Heart left ventricle (tissue), 16 donors: Measurements from ENCODE around the gene PKIB. TPM values are rescaled to one million over a fixed set of nuclear protein-coding genes. Genes with fewer than 3 reads are reported as not detected.

Source experiments
- ATAC-seq, 4 donors: fragments of 200-7000 bp; cut with Tn5 transposase; one replicate each; pipeline ENCODE4 v1.9.1; 2020 to 2022; ENCODE audit warnings: moderate library complexity in 4 of 4, mild to moderate bottlenecking in 3 of 4, moderate number of reproducible peaks in 1 of 4
- DNase-seq, 5 donors: peaks; one replicate each; pipeline ENCODE4 v3.0.0-alpha.2; 2020
- H3K27ac ChIP-seq, 12 donors: fragments of 200-600 bp; sonication (generic) in 4 of 12; one replicate each; pipeline versions ENCODE4 v1.5.0 to v1.8.0; 2016 to 2022; ENCODE audit warnings: mild to moderate bottlenecking in 2 of 12
- H3K27me3 ChIP-seq, 9 donors: fragments of 200-600 bp; sonication (generic) in 2 of 9; one replicate each; pipeline versions ENCODE4 v1.5.1 to v1.8.0; 2016 to 2022; ENCODE audit warnings: mild to moderate bottlenecking in 3 of 9
- H3K36me3 ChIP-seq, 9 donors: fragments of 200-600 bp; sonication (generic) in 2 of 9; one replicate each; pipeline versions ENCODE4 v1.5.0 to v1.8.0; 2018 to 2022; ENCODE audit warnings: mild to moderate bottlenecking in 2 of 9
- H3K4me1 ChIP-seq, 12 donors: fragments of 200-600 bp; sonication (generic) in 4 of 12; one replicate each; pipeline versions ENCODE4 v1.5.0 to v1.8.0; 2016 to 2022; ENCODE audit warnings: mild to moderate bottlenecking in 3 of 12
- H3K4me3 ChIP-seq, 12 donors: fragments of 200-600 bp; sonication (generic) in 4 of 12; one replicate each; pipeline versions ENCODE4 v1.5.0 to v1.8.0; 2017 to 2022; ENCODE audit warnings: mild to moderate bottlenecking in 9 of 12, moderate library complexity in 4 of 12
- H3K9me3 ChIP-seq, 12 donors: fragments of 200-600 bp; sonication (generic) in 4 of 12; one replicate each; pipeline versions ENCODE4 v1.5.0 to v1.8.0; 2016 to 2022; ENCODE audit warnings: mild to moderate bottlenecking in 1 of 12
- POLR2A ChIP-seq, 2 donors: fragments of 450-650 bp; IDR thresholded peaks; one replicate each; pipeline ENCODE4 v1.6.1; 2017; ENCODE audit warnings: antibody characterized with exemption in 2 of 2, mild to moderate bottlenecking in 2 of 2, moderate library complexity in 2 of 2
- WGBS, 4 donors: extraction: QIAGEN DNeasy Blood & Tissue Kit in 2 of 4; methylation state at CpG; one replicate each; pipeline versions ENCODE4 v1.1.5 to v1.1.7; 2013 to 2018; 5-methylcytosine and 5-hydroxymethylcytosine counted together
- intact Hi-C, 10 donors: fragments of 100-400 bp; cut with DNase I; formaldehyde crosslinking; loops; one replicate each; pipeline versions ENCODE4 v1.11.1 to v1.14.2; 2022
- polyA plus RNA-seq, 2 donors: library from polyadenylated mRNA; stranded (reverse); fragments of 200-250 nt; gene quantifications; one replicate each; pipeline ENCODE4 v1.2.3, GENCODE V29; 2013
- total RNA-seq, 9 donors: library from RNA; depleted of rRNA in 2 of 9; stranded (reverse); fragments of >200 nt in 2 of 9; fragmentation: NEBNext Ultra II Directional in 3 of 9; extraction: Animal tissue kit (Norgen Biotek cat#: 25700) in 3 of 9; gene quantifications; one replicate each; pipeline versions ENCODE4 v1.1.0 to v1.2.4, GENCODE V29; 2016 to 2023
- TF ChIP-seq, protein P1 (sequence below), 12 donors: fragments of 200-600 bp; sonication (generic) in 4 of 12; IDR thresholded peaks; one replicate each; pipeline versions ENCODE4 v1.5.0 to v1.8.0; 2018 to 2022; ENCODE audit warnings: antibody characterized with exemption in 12 of 12, mild to moderate bottlenecking in 5 of 12
- donor health status: ischemic (EF 13 %, LVEDD 7.1; RV severe dilation, severe dysfunction).
- donor health status: healthy with polysubstance abuse.
- donor health status: DM: no; HTN: yes; CAD: no.
- donor health status: DM: no; HTN: no; CAD: no.
- donor health status: ischemic (EF 25% LVEDD 6.9; RV normal size, moderate dysfunction).
- donor health status: ischemic (EF 25% LVEDD 5.7; RV mildly dilated, moderate dysfunction).
- donor health status: healthy.
- donor health status: DM: yes; HTN: yes; CAD: no.
- donor health status: ischemic (EF 35%, LVEDD 5.7; RV mildly dilated, moderate dysfunction).
- donor health status: nonischemic (EF 11% LVEDD 7.7; RV severe dilation, severe dysfunction).
- donor health status: DM: yes; HTN: yes; CAD: no.
- donor health status: PGD.
- donor health status: ischemic (EF 29% LVEDD 5.4; RV normal size, mild dysfunction).
- donor health status: nonischemic (EF 23%, LVEDD 6.1; RV moderate dilation, normal function).

The PKIB gene
- total and polyA plus RNA-seq, 11 donors = 0.27 to 0.96 (median 0.50) TPM; not detected in 4

DNA sequence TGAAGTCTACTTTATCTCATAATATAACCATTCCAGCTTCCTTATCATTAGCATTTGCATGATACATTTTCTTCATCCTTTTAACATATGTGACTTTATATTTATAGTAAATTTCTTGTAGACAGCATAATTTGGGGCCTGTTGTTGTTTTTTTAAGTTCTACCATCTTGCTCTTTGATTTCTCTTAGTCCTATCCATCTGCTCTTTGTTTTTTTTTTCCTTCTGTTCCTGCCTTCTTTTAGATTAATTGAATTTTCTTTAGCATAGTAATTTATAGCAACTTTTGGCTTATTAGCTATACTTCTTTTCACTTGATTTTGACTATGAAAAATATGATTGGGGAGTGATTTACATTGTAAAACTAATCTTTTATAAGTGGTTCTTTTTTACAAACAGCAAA, 150.1 kb downstream of the PKIB start:
- H3K4me3 ChIP-seq = no peak overlapping the region
- TF ChIP-seq POLR2A (IDR thresholded peaks at IDR 0.05) = no peak
- TF ChIP-seq, protein P1, sequence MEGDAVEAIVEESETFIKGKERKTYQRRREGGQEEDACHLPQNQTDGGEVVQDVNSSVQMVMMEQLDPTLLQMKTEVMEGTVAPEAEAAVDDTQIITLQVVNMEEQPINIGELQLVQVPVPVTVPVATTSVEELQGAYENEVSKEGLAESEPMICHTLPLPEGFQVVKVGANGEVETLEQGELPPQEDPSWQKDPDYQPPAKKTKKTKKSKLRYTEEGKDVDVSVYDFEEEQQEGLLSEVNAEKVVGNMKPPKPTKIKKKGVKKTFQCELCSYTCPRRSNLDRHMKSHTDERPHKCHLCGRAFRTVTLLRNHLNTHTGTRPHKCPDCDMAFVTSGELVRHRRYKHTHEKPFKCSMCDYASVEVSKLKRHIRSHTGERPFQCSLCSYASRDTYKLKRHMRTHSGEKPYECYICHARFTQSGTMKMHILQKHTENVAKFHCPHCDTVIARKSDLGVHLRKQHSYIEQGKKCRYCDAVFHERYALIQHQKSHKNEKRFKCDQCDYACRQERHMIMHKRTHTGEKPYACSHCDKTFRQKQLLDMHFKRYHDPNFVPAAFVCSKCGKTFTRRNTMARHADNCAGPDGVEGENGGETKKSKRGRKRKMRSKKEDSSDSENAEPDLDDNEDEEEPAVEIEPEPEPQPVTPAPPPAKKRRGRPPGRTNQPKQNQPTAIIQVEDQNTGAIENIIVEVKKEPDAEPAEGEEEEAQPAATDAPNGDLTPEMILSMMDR (IDR thresholded peaks at IDR 0.05) = no peak
- no peaks in the 10 kb centered on the region for H3K36me3 ChIP-seq
- H3K9me3 ChIP-seq = no peaks in the 10 kb centered on the region
- DNase-seq (no peak), ATAC-seq (no peak)
- peaks cover 0 to 5% (median 0%) of the 10 kb centered on the region in 12 donors for H3K4me1 ChIP-seq
- no peak overlapping the region for H3K27ac ChIP-seq
- intact Hi-C loops = no loop called here
- peaks cover 0 to 4% (median 0%) of the 10 kb centered on the region in 9 donors for H3K27me3 ChIP-seq

DNA sequence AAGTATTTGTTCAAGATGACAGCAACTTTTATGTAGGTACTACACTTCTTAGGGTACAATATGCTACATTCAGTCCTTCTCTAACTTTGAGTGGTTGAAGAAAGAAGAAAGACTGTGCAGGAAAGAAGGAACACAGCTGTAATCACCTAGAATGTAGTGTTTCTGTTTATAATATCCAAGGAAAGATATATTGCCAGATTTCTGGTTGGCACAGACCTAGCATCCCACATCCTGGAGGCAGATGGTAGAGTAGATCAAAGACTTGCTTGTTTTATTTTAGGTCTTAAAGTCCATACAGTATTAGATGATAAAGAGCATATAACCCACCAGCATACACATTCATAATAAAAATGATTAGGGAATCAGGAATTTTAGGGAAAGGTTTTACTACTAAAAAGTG, 156.1 kb downstream of the PKIB start:
- DNase-seq (no peak), ATAC-seq (no peak)
- TF ChIP-seq, protein P1 (IDR thresholded peaks at IDR 0.05) = no peak
- no peak for TF ChIP-seq POLR2A (IDR thresholded peaks at IDR 0.05)
- no peak overlapping the region for H3K4me3 ChIP-seq
- no peaks in the 10 kb centered on the region for H3K36me3 ChIP-seq
- H3K27me3 ChIP-seq = peaks cover 0 to 10% (median 0%) of the 10 kb centered on the region in 9 donors
- no peaks in the 10 kb centered on the region for H3K4me1 ChIP-seq
- H3K9me3 ChIP-seq = no peaks in the 10 kb centered on the region
- intact Hi-C loops = no loop called here
- H3K27ac ChIP-seq = no peak overlapping the region

DNA sequence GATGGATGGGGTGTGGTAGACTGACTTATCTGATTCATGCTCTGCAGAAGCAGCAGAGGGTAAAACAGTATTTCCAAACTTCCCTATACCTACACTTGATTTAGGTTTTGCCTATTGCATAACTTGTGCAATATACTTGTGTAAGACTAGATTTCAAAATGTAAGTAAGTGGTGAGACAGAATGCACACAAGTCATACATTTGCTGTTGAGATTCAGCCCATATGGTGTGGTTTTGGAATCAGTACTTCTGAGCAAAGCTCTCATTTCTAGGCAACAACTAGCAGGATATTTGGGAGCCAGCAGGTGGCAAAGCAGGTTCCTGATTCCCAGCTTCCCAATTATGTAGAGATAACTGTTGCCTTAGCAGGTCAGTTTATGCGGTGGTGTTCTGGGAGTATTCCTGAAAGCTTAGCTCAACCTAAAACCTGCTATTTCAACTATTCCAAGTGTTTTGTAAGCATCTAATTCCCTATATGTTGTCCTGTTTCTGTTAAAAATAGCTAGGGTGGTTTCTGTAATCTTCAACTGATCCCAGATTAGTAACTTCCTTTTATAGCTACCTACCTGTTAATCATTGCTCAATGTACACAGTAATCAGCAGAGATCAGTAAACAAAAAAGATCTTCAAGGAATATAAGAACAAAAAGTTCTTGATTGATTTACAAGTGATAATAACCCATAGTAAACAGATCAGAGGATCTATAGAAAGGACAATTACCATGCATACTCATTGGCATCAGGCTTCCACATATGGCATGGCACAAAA, 160.8 kb downstream of the PKIB start:
- intact Hi-C loops = no loop called here
- no peak overlapping the region for H3K27ac ChIP-seq
- peaks cover 0 to 18% (median 0%) of the 10 kb centered on the region in 9 donors for H3K27me3 ChIP-seq
- H3K4me3 ChIP-seq = no peak overlapping the region
- WGBS, 4 donors = 20 to 48% (median 33%) methylated on average over 1 of the region's 1 CpG
- no peak for ATAC-seq
- H3K9me3 ChIP-seq = peaks cover 0 to 1% (median 0%) of the 10 kb centered on the region in 12 donors
- TF ChIP-seq POLR2A (IDR thresholded peaks at IDR 0.05) = no peak
- TF ChIP-seq, protein P1 (IDR thresholded peaks at IDR 0.05) = no peak
- no peak for DNase-seq
- no peaks in the 10 kb centered on the region for H3K36me3 ChIP-seq
- no peaks in the 10 kb centered on the region for H3K4me1 ChIP-seq

DNA sequence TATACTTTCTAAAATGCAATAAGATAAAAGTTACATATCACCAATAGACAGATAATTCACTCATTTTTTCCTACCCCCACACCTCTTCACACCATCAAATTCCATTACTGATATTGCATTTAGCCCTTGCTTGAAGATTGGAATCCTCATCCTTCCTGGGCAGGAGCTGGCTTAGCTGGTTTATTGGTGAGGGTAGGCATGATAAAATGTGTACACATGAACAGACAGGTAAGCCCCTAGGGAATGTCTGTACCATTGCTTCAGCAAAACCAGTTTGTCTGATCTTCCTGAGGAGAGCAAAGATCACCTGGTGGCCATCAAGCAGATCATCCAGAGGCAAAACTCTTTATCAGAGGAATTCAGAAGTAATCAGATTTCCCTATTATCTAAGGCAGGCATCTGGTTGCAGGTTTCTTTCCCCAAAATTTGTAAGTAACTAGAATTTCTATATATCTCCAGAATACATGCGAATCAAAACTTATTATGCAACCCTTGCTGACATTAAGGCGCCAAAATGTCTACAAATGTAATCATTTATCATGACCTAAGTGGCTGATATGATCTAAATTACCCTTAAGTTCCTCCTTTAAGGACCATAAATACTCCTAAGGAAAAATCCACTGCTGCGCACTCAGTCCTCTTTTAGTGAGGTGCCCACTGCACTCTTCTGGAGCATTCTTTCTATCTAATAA, 162.7 kb downstream of the PKIB start:
- Histone ChIP-seq H3K4me3 (no peak overlapping the region), H3K27me3 (peaks cover 0 to 14% (median 0%) of the 10 kb centered on the region in 9 donors), H3K4me1 (no peaks in the 10 kb centered on the region), H3K36me3 (no peaks in the 10 kb centered on the region), H3K9me3 (peaks cover 0 to 4% (median 0%) of the 10 kb centered on the region in 12 donors), H3K27ac (no peak overlapping the region)
- intact Hi-C loops = no loop called here
- no peak for ATAC-seq
- DNase-seq = no peak
- TF ChIP-seq POLR2A (IDR thresholded peaks at IDR 0.05) = no peak
- TF ChIP-seq, protein P1 (IDR thresholded peaks at IDR 0.05) = no peak
- 88 to 94% (median 91%) methylated on average over 3 of the region's 3 CpGs for WGBS, 4 donors
